GM18498 (cell line): ENCODE results near the gene PPFIBP2.
A peak's percentile ranks its signal among the peaks of the same experiment; 100 is the strongest.

Experiments
- ATAC-seq: cut with Tn5 transposase; IDR thresholded peaks from one replicate; pipeline ENCODE4 v1.9.1; 2021; ENCODE audit warnings: mild to moderate bottlenecking, moderate library complexity; ENCODE audit not compliant: unreplicated experiment

PPFIBP2 gene

GRCh38 chr11:7524462-7525235, 10.8 kb downstream of the PPFIBP2 start:
- ATAC-seq = no peak

- ATAC-seq = no peak
Observed at GRCh38 chr11:7525424-7525823, 11.6 kb downstream of the PPFIBP2 start.

GRCh38 chr11:7527029-7527428, 13.2 kb downstream of the PPFIBP2 start:
- peak; percentile 51 for ATAC-seq

GRCh38 chr11:7528514-7529049, 14.8 kb downstream of the PPFIBP2 start:
- ATAC-seq = no peak

GRCh38 chr11:7530013-7530640, 16.3 kb downstream of the PPFIBP2 start:
- ATAC-seq = no peak

GRCh38 chr11:7531011-7531410, 17.2 kb downstream of the PPFIBP2 start:
- ATAC-seq = no peak

- no peak for ATAC-seq
Observed at GRCh38 chr11:7532405-7533145, 18.8 kb downstream of the PPFIBP2 start.

GRCh38 chr11:7533199-7534041, 19.6 kb downstream of the PPFIBP2 start:
- ATAC-seq = peak; percentile 44

- peak; percentile 59 for ATAC-seq
Observed at GRCh38 chr11:7534042-7534378, 20.2 kb downstream of the PPFIBP2 start.

GRCh38 chr11:7536100-7536499, 22.3 kb downstream of the PPFIBP2 start:
- ATAC-seq = no peak

- ATAC-seq = no peak
Observed at GRCh38 chr11:7537265-7537664, 23.5 kb downstream of the PPFIBP2 start.

GRCh38 chr11:7538031-7538430, 24.2 kb downstream of the PPFIBP2 start:
- ATAC-seq = no peak

GRCh38 chr11:7538466-7539454, 25.0 kb downstream of the PPFIBP2 start:
- no peak for ATAC-seq

- ATAC-seq = no peak
Observed at GRCh38 chr11:7540830-7541555, 27.2 kb downstream of the PPFIBP2 start.

GRCh38 chr11:7543302-7543701, 29.5 kb downstream of the PPFIBP2 start:
- ATAC-seq = no peak

- ATAC-seq = no peak
Observed at GRCh38 chr11:7544021-7544420, 30.2 kb downstream of the PPFIBP2 start.

GRCh38 chr11:7545611-7546010, 31.8 kb downstream of the PPFIBP2 start:
- no peak for ATAC-seq

- no peak for ATAC-seq
Observed at GRCh38 chr11:7546324-7546791, 32.6 kb downstream of the PPFIBP2 start.

GRCh38 chr11:7547687-7548086, 33.9 kb downstream of the PPFIBP2 start:
- no peak for ATAC-seq
